Stomach (tissue), 4 donors: ENCODE measurements around the gene SLC26A1.

Experiments used
- CTCF ChIP-seq, 7 experiments: fragments of 450-650 bp in 4 of 7; fragments of 200-600 bp in 3 of 7; sonication (generic) in 3 of 7; IDR thresholded peaks; one replicate each; pipeline ENCODE4 v1.5.1; 2016 to 2019; ENCODE audit warnings: antibody characterized with exemption in 7 of 7, control low read depth in 2 of 7, mild to moderate bottlenecking in 1 of 7
- EP300 ChIP-seq: sonication (generic); formaldehyde crosslinking; IDR thresholded peaks from one replicate; pipeline ENCODE4 v1.6.1; 2017; ENCODE audit warnings: antibody characterized with exemption
- POLR2A ChIP-seq, 4 donors: fragments of 450-650 bp; IDR thresholded peaks; one replicate each; pipeline ENCODE4 v1.6.1; 2016; ENCODE audit warnings: antibody characterized with exemption in 4 of 4, control low read depth in 2 of 4, mild to moderate bottlenecking in 1 of 4, moderate library complexity in 1 of 4
- POLR2AphosphoS5 ChIP-seq, 3 donors: sonication (generic); formaldehyde crosslinking; IDR thresholded peaks; one replicate each; pipeline ENCODE4 v1.6.1; 2016; ENCODE audit warnings: antibody characterized with exemption in 3 of 3

- TF ChIP-seq CTCF (IDR thresholded peaks at IDR 0.05) (no peak), POLR2A (IDR thresholded peaks at IDR 0.05) (no peak), POLR2AphosphoS5 (IDR thresholded peaks at IDR 0.05) (no peak), EP300 (no peak)
Observed at GRCh38 chr4:1013225-1014073, 20.2 kb upstream of the SLC26A1 start.
